K562 (cell line): ENCODE measurements around the gene ILK. TPM values are rescaled to one million over a fixed set of nuclear protein-coding genes. Genes with fewer than 3 reads are reported as not detected.

Source experiments
- CBFA2T3 ChIP-seq: fragments of 450-650 bp; IDR thresholded peaks from 2 replicates; pipeline ENCODE4 v1.6.1; 2017
- CTCFL ChIP-seq: IDR thresholded peaks from 2 replicates; pipeline ENCODE4 v1.6.1; 2011; ENCODE audit warnings: borderline replicate concordance, low read depth, mild to moderate bottlenecking, moderate library complexity, low read length; ENCODE audit not compliant: insufficient read depth, poor library complexity, severe bottlenecking
- E4F1 ChIP-seq: fragments of 250-450 bp; sonication (Bioruptor Pico); IDR thresholded peaks from 2 replicates; pipeline ENCODE4 v1.5.0; 2021; ENCODE audit warnings: mild to moderate bottlenecking, borderline replicate concordance
- ERF ChIP-seq: fragments of 450-650 bp; formaldehyde crosslinking; IDR thresholded peaks from 2 replicates; pipeline ENCODE4 v1.4.0; 2020; ENCODE audit warnings: mild to moderate bottlenecking, mixed read lengths
- GTF2F1 ChIP-seq: IDR thresholded peaks from 2 replicates; pipeline ENCODE4 v1.6.1; 2011; ENCODE audit warnings: low read depth, low read length, improper control_type of control experiment
- HMGXB4 ChIP-seq: sonication (generic); formaldehyde crosslinking; IDR thresholded peaks from 2 replicates; pipeline ENCODE4 v1.8.1; 2023; ENCODE audit warnings: mild to moderate bottlenecking, missing genetic modification reagents
- MEIS2 ChIP-seq: fragments of 450-650 bp; IDR thresholded peaks from 2 replicates; pipeline ENCODE4 v1.6.1; 2014; ENCODE audit warnings: mild to moderate bottlenecking; ENCODE audit not compliant: partially characterized antibody
- POLR2AphosphoS2 ChIP-seq: IDR thresholded peaks from 2 replicates; pipeline ENCODE4 v1.6.1; 2012; ENCODE audit warnings: low read length, improper control_type of control experiment
- SIN3A ChIP-seq, 2 experiments: fragments of 150-350 bp in 1 of 2; IDR thresholded peaks; 2 replicates each; pipeline ENCODE4 v1.6.1; 2011 to 2016; ENCODE audit warnings: borderline replicate concordance in 2 of 2, low read depth in 2 of 2, low read length in 2 of 2, mild to moderate bottlenecking in 2 of 2, moderate library complexity in 2 of 2; ENCODE audit not compliant: control insufficient read depth in 1 of 2
- UBTF ChIP-seq, 2 experiments: IDR thresholded peaks; 2 replicates each; pipeline ENCODE4 v1.6.1; 2012; ENCODE audit warnings: improper control_type of control experiment in 2 of 2, low read depth in 2 of 2, low read length in 2 of 2, borderline replicate concordance in 1 of 2
- ZBTB7A ChIP-seq: IDR thresholded peaks from 2 replicates; pipeline ENCODE4 v1.6.1; 2011; ENCODE audit warnings: low read depth, mild to moderate bottlenecking, low read length, moderate library complexity, borderline replicate concordance; ENCODE audit not compliant: control insufficient read depth
- ZNF57 ChIP-seq: fragments of 450-650 bp; formaldehyde crosslinking; IDR thresholded peaks from 2 replicates; pipeline ENCODE4 v1.4.0; 2020; ENCODE audit warnings: mild to moderate bottlenecking, moderate library complexity
- polyA plus RNA-seq, 8 experiments: library from polyadenylated mRNA; depleted of rRNA in 4 of 8; stranded (reverse) in 5 of 8; unstranded in 3 of 8; fragments of >200 nt; fragmentation: Nextera tagmentation in 2 of 8; fragmentation: Illumina TruSeq in 1 of 8; extraction: Ambion mirVana in 2 of 8; extraction: Trizol in 1 of 8; gene quantifications; 2 replicates each; pipeline versions ENCODE4 v1.2.1 to v1.2.3, GENCODE V29; 2011 to 2014; ENCODE audit warnings: inconsistent platforms in 1 of 8, missing spikeins in 1 of 8
- total RNA-seq, 7 experiments: library from RNA; depleted of rRNA in 6 of 7; stranded (reverse); fragments of >200 nt in 6 of 7; fragmentation: Illumina TruSeq in 2 of 7; extraction: Trizol in 2 of 7; gene quantifications; 2 replicates each; pipeline versions ENCODE4 v1.2.1 to v1.2.3, GENCODE V29; 2011 to 2021; ENCODE audit warnings: low replicate concordance in 1 of 7
- TF ChIP-seq, protein P1 (sequence below): fragments of 250-450 bp; sonication (Bioruptor Pico); IDR thresholded peaks from 2 replicates; pipeline ENCODE4 v1.4.0; 2020; ENCODE audit warnings: borderline replicate concordance
- TF ChIP-seq, protein P2 (sequence below): fragments of 450-650 bp; IDR thresholded peaks from 2 replicates; pipeline ENCODE4 v1.6.1; 2014; ENCODE audit warnings: low read depth, mild to moderate bottlenecking, moderate library complexity, borderline replicate concordance

ILK gene
- total and polyA plus RNA-seq, 9 of the 15 experiments (the other 6 are each of a cell fraction or from before 2014, with no cell fraction given) = 43.3 to 95.9 (median 58.9) TPM

- TF ChIP-seq UBTF (IDR thresholded peaks at IDR 0.05; ENCODE audit: borderline replicate concordance in 1 of 2, low read depth in 2 of 2, low read length in 2 of 2) = peak in 1 of 2 experiments; percentile 47; a peak in 2 of 4 replicates
- TF ChIP-seq CTCFL = peak; percentile 16
- TF ChIP-seq ZBTB7A = peak; percentile 76; the same call in 1 of the 2 replicates
- TF ChIP-seq, protein P1, sequence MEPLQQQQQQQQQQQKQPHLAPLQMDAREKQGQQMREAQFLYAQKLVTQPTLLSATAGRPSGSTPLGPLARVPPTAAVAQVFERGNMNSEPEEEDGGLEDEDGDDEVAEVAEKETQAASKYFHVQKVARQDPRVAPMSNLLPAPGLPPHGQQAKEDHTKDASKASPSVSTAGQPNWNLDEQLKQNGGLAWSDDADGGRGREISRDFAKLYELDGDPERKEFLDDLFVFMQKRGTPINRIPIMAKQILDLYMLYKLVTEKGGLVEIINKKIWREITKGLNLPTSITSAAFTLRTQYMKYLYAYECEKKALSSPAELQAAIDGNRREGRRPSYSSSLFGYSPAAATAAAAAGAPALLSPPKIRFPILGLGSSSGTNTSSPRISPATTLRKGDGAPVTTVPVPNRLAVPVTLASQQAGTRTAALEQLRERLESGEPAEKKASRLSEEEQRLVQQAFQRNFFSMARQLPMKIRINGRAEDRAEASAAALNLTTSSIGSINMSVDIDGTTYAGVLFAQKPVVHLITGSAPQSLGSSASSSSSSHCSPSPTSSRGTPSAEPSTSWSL = no peak
- TF ChIP-seq ZNF57 (CRISPR knock-in tag) = no peak
- TF ChIP-seq MEIS2 = peak; percentile 2
- TF ChIP-seq ERF = peak; percentile 32; the same call in 1 of the 2 replicates
- peak; percentile 79; the same call in 1 of the 2 replicates for TF ChIP-seq E4F1
- TF ChIP-seq, protein P2, sequence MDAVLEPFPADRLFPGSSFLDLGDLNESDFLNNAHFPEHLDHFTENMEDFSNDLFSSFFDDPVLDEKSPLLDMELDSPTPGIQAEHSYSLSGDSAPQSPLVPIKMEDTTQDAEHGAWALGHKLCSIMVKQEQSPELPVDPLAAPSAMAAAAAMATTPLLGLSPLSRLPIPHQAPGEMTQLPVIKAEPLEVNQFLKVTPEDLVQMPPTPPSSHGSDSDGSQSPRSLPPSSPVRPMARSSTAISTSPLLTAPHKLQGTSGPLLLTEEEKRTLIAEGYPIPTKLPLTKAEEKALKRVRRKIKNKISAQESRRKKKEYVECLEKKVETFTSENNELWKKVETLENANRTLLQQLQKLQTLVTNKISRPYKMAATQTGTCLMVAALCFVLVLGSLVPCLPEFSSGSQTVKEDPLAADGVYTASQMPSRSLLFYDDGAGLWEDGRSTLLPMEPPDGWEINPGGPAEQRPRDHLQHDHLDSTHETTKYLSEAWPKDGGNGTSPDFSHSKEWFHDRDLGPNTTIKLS = no peak
- TF ChIP-seq POLR2AphosphoS2 = no peak
- no peak for TF ChIP-seq CBFA2T3
- TF ChIP-seq SIN3A (IDR thresholded peaks at IDR 0.05; ENCODE audit: borderline replicate concordance in 2 of 2, control insufficient read depth in 1 of 2, low read depth in 2 of 2, low read length in 2 of 2) = peak; percentile 58 to 91; a peak in 1 of 4 replicates
- TF ChIP-seq GTF2F1 = no peak
- TF ChIP-seq HMGXB4 = 0 out of 2 replicates have a peak, but pooled peaks have one; percentile 21
These were observed 8.3 kb downstream of the ILK start (continued) for GRCh38 chr11:6611963-6612212.
